GM19463 (cell line): ENCODE results near the gene SERF1A.
"Not testable (repeated sequence)": the region's sequence is repeated elsewhere in the genome, so short reads cannot be mapped to it uniquely, and the experiment has no call there.

Experiments used
- ATAC-seq: cut with Tn5 transposase; IDR thresholded peaks from one replicate; pipeline ENCODE4 v1.9.1; 2021; ENCODE audit warnings: mild to moderate bottlenecking, moderate library complexity; ENCODE audit not compliant: unreplicated experiment

SERF1A gene

DNA sequence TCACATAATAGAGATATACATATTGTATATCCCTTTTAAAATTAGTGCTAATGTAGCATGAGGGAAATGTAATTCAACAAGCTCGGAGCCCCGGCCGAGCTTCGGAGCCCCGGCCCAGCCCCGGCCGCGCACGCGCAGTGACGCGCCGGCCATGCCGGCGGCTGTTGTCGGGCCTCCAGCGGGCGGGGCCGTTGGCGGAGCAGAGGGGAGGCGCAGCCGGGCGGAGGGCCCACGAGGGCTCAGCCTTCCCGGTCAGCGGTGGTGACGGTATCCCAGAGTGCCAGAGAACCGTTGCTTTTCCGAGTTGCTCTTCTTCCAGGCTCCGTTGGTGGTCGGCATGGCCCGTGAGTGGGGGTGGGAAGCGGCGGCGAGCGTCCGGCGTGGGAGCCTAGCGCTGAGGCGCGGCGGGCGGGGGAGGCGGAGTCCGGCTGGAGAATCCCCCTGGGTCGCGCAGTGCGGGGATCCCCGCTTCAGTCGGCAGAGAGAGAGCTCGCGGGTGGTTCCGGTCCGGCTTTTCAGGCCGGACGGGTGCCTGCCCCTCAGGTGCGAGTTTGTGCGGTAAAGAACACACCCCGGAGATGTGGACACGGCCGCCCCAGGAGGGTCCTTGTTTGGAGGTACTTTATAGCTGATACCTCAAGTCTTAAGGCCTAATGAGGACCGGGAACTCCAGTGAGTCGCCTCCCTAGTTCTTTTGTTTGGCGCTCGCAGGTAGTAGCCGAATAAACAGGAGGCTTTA lies at the start of gene SERF1A:
Gene SERF1A (plus strand): TSS at position 137 of the 739 bp plus-strand sequence. CDS start 201 bp downstream, at position 338.
- ATAC-seq: peak; percentile 93

DNA sequence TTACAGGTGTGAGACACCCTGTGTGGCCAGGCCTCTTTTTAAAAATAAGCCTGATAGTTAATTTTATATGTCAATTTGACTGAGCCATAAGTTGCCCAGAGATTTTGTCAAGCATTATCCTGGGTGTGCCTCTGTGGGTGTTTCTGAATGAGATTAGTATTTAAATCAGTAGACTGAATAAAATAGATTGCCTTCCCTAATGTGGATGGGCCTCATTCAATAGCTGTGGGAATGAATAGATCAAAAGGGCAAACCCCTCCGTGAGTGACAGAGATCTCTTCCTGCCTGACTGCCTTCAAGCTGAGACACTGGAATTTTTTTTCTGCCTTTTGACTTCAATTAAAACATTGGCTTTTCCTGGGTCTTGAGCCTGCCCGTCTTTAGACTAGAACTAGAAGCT lies 33.7 kb upstream of the SERF1A start:
- not testable (repeated sequence) for ATAC-seq

DNA sequence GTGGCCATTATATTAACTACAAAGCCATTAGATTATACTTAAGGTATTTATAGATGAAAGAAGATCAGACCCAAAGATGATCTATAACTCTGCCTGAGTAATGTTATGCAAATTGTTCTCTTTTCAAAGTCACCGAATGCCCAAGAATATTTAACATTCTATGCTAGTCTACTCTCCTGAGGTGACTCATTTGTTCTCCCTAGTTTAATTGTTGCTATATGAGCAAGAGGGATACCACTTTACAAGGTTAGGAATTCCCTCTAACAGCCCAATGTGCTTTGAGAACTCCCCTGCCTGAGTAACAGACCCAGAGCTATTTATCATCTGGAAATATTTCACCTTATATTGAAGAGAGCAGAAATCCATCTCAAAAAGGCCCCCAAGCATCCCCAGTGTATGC lies 29.8 kb upstream of the SERF1A start:
- not testable (repeated sequence) for ATAC-seq

DNA sequence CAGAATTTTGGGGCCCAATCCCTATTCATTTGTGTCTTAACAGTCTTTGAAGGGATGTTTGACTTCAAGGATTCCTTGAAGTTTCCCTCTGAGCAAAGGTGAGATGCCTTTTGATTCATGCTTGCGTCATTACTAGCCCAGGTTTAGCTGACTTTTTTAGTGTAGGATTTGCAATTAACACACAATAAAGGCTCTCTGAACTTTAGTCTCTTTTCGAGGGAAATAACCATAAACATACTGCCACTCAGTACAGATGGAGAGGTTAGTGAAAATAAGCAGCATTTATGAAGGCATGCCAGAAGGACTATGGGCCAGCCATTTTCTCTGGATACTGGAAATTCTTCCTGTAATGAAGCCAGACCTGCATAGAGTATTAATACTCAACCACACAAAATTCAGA lies 4.4 kb upstream of the SERF1A start:
- ATAC-seq: not testable (repeated sequence)

DNA sequence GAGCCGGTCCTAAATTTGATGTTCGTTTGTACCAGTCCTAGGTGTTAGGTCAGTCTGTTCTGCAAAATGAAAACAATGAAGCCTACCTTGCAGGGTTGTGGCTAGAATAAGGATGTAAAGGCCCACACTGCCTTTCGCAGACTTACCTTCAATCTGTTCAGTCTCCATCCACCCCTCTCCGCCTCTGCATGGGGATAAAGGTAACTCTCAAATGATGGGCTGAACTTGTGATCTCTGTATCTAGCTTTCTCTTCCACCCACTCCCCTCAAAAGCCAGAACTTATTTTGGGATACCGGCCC lies 753 bp downstream of the SERF1A start:
- ATAC-seq: not testable (repeated sequence)

DNA sequence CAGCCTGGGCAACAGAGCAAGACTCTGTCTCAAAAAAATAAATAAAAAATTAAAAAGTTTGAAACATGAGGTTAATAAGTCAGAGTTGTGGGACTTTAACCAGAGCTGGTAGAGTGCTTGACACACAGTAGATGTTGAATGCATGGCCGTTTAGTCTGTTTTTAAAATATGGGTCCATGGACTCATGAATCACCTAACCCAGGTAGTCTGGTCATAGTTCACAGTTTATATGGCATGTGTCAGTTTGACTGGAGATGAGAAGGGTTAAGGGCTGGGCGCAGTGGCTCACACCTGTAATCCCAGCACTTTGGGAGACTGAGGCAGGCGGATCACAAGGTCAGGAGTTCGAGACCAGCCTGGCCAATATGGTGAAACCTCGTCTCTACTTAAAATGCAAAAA lies 6.2 kb downstream of the SERF1A start:
- ATAC-seq: not testable (repeated sequence)

DNA sequence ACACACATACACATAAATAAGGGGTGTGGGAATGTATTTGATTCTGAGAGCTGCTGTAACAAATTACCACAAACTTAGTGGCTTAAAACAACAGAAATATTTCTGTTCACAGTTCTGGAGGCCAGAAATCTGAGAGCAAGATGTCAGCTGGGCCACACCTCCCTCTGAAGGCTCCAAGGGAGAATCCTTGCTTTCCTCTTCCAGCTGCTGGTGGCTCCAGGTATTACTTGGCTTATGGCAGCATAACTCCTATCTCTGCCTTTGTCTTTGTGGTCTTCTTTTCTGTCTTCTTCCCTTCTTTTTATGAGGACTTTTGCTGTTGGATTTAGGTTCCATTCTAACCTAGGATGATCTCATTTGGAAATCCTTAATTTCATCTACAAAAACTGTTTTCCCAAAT lies 16.4 kb downstream of the SERF1A start:
- ATAC-seq: not testable (repeated sequence)

DNA sequence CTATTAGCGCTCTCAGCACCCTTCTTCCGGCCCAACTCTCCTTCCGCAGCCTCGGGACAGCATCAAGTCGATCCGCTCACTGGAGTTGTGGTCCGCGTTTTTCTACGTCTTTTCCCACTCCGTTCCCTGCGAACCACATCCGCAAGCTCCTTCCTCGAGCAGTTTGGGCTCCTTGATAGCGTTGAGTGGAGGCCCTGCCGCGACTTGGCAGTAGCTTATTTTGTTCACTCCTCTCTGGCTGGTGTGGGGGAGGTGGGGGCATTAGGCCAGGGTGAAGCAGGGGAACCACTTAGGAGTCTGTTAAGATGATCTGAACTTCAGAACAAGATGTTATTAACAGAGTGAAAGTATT lies 24.7 kb downstream of the SERF1A start:
- not testable (repeated sequence) for ATAC-seq

DNA sequence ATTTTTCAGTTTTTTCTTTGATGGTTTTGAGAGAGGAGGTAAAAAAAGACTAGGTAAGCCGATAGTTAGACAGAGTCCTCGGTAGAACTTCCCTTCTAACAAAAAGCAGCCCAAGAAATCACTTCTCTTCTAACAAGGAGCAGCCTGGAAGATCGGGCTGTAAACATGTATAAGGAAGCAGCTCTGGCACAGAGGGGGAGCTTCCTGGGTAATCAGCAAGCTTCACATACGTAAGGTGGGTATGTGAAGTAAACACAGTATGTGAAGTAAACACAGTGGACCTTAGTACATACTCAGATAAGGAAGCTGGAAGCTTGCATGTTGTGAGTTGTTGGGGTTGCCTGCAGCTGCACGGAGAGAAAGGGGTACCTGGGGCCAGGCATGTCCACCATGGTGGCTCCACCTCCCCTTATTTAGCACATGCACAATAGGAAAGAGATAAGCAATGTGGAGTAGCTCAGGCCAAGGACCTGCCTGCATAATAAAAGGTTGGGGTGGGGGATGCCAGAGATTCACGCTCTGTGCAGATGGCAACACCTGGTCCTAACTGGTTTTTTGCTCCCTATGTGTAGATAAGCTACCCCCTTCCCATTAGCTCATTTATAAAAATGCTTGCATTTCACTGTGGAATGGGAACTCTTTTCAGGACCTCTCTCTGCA lies 31.4 kb downstream of the SERF1A start:
- ATAC-seq: not testable (repeated sequence)

DNA sequence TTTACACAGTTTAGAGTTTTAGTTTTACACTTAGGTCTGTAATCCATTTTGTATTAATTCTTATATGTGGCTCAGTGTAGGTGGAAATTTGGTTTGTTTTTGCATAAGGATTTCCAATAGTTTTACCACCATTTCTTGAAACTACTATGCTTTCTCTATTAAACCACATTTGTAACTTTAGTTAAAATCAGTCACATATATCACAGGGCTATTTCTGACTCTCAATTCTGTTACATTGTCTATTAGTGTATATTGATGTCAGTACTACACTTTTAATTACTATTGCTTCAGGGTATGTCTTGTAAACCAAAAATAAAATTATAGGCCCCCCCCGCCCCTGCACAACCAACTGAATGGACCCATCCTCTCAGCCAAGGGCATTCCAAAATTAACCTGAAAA lies 32.1 kb downstream of the SERF1A start:
- not testable (repeated sequence) for ATAC-seq

DNA sequence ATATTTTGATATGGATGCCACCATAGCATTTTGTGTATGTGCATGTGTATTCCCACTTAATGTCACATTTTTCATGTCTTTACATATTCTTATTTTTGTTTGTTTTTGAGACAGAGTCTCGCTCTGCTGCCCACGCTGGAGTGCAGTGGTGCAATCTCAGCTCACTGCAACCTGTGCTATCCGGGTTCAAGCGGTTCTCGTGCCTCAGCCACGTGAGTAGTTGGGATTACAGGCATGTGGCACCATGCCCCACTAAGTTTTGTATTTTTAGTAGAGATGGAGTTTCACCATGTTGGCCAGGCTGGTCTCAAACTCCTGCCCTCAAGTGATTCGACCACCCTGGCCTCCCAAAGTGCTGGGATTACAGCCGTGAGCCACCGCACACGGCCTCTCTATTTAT lies 52.6 kb downstream of the SERF1A start:
- not testable (repeated sequence) for ATAC-seq
